Measurements from ENCODE around the gene PCBP3. TPM values are rescaled to one million over a fixed set of nuclear protein-coding genes. Genes with fewer than 3 reads are reported as not detected.

Gene PCBP3
- total RNA-seq, 6 experiments from 2014 or later = not detected

DNA sequence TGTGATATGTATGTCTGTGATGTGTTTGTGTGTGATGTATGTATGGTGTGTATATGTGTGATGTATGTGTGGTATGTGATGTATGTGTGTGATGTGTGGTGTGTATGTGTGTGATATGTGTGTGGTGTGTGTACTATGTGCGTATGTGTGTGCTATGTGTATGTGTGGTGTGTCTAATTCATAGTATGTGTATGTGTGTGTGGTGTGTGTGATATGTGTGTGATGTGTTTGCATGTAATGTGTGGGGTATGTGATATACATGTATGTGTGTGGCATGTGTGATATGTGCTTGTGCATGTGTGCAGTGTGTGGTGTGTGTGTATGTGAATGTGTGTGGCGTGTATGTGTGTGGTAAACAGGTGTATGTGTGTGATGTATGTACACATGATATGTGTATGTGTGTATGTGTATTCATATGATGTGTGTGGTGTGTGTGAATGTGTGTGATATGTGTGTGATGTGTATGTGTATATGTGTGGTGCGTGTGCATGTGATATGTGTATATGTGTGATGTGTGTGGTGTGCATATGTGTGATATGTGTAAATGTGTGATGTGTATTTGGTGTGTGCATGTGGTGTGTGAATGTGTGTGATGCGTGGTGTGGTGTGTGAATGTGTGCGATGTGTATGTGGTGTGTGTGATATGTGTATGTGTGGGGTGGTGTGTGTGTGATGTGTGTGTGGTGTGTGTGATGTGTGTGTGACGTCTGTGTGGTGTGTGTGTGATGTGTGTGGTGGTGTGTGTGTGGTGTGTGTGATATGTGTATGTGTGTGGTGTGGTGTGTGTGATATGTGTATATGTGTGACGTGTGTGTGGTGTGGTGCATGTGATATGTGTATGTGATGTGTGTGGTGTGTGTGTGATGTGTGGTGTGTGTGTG lies 8.0 kb upstream of the PCBP3 start:
- TF ChIP-seq, protein P1, sequence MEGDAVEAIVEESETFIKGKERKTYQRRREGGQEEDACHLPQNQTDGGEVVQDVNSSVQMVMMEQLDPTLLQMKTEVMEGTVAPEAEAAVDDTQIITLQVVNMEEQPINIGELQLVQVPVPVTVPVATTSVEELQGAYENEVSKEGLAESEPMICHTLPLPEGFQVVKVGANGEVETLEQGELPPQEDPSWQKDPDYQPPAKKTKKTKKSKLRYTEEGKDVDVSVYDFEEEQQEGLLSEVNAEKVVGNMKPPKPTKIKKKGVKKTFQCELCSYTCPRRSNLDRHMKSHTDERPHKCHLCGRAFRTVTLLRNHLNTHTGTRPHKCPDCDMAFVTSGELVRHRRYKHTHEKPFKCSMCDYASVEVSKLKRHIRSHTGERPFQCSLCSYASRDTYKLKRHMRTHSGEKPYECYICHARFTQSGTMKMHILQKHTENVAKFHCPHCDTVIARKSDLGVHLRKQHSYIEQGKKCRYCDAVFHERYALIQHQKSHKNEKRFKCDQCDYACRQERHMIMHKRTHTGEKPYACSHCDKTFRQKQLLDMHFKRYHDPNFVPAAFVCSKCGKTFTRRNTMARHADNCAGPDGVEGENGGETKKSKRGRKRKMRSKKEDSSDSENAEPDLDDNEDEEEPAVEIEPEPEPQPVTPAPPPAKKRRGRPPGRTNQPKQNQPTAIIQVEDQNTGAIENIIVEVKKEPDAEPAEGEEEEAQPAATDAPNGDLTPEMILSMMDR (IDR thresholded peaks at IDR 0.05) = no peak
- Mint-ChIP-seq H3K4me1 (ENCODE audit: low read depth) (no peaks in the 10 kb centered on the region), H3K36me3 (ENCODE audit: low read depth) (no peaks in the 10 kb centered on the region), H3K27ac (no peak overlapping the region), H3K4me3 (no peak overlapping the region), H3K9me3 (no peaks in the 10 kb centered on the region), H3K27me3 (ENCODE audit: insufficient read depth) (peaks cover 22% of the 10 kb centered on the region)
- no peak for DNase-seq

- no peak for DNase-seq
Observed at GRCh38 chr21:45636459-45636858, 7.1 kb upstream of the PCBP3 start.

DNA sequence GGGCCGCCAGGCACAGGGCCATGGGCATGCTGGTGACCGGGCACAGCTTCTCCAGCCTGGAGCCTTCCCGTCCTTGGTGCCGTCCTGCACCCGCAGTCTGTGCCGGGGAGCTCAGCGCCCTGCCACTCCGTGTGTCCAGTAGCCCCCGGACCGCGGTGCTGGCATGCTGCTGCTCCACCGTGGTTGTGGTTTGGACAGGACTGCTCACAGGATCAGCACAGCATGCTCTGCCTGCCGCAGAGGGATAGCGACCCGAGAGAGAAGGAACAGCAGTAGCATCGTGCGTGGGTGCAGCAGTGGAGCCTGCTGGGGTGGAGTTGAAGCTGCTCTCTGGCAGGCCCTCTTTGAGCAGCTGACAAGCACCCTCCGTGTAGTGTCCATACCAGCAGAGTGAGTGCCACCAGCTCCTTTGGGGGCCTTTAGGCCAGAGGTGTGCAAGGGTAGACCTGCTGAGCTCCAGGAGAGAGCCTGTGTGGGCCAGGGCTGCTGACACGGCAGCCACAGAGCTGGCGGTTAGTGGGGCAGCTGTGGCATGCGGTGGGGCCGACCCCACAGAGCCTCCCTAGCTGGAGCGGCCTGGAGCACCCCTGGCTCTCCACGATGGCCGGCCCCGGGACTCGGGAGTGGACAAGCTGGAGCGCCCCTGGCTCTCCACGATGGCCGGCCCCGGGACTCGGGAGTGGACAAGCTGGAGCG lies 6.4 kb upstream of the PCBP3 start:
- H3K4me3 Mint-ChIP-seq = no peak overlapping the region
- no peaks in the 10 kb centered on the region for H3K4me1 Mint-ChIP-seq (ENCODE audit: low read depth)
- TF ChIP-seq, protein P1 (IDR thresholded peaks at IDR 0.05) = no peak
- H3K36me3 Mint-ChIP-seq (ENCODE audit: low read depth) = no peaks in the 10 kb centered on the region
- peaks cover 26% of the 10 kb centered on the region for H3K27me3 Mint-ChIP-seq (ENCODE audit: insufficient read depth)
- H3K27ac Mint-ChIP-seq = no peak overlapping the region
- H3K9me3 Mint-ChIP-seq = no peaks in the 10 kb centered on the region
- no peak for DNase-seq

More at GRCh38 chr21:45636459-45636858, 7.1 kb upstream of the PCBP3 start:
- no peak overlapping the region for H3K27ac Mint-ChIP-seq
- H3K27me3 Mint-ChIP-seq (ENCODE audit: insufficient read depth) = peaks cover 26% of the 10 kb centered on the region
- TF ChIP-seq, protein P1 (IDR thresholded peaks at IDR 0.05) = no peak
- no peaks in the 10 kb centered on the region for H3K36me3 Mint-ChIP-seq (ENCODE audit: low read depth)
- H3K9me3 Mint-ChIP-seq = no peaks in the 10 kb centered on the region
- H3K4me3 Mint-ChIP-seq = no peak overlapping the region
- no peaks in the 10 kb centered on the region for H3K4me1 Mint-ChIP-seq (ENCODE audit: low read depth)

- H3K9me3 Mint-ChIP-seq = no peaks in the 10 kb centered on the region
- DNase-seq = no peak
- H3K27me3 Mint-ChIP-seq (ENCODE audit: insufficient read depth) = peaks cover 24% of the 10 kb centered on the region
- H3K27ac Mint-ChIP-seq = no peak overlapping the region
- H3K36me3 Mint-ChIP-seq (ENCODE audit: low read depth) = no peaks in the 10 kb centered on the region
- no peaks in the 10 kb centered on the region for H3K4me1 Mint-ChIP-seq (ENCODE audit: low read depth)
- TF ChIP-seq, protein P1 (IDR thresholded peaks at IDR 0.05) = no peak
- no peak overlapping the region for H3K4me3 Mint-ChIP-seq
Observed at GRCh38 chr21:45637883-45638282, 5.6 kb upstream of the PCBP3 start.

GRCh38 chr21:45638707-45639106 lies 4.8 kb upstream of the PCBP3 start:
- H3K4me1 Mint-ChIP-seq (ENCODE audit: low read depth) = no peaks in the 10 kb centered on the region

More at GRCh38 chr21:45638707-45639106, 4.8 kb upstream of the PCBP3 start:
- Mint-ChIP-seq H3K36me3 (ENCODE audit: low read depth) (no peaks in the 10 kb centered on the region), H3K27ac (no peak overlapping the region), H3K9me3 (no peaks in the 10 kb centered on the region), H3K4me3 (no peak overlapping the region), H3K27me3 (ENCODE audit: insufficient read depth) (peaks cover 24% of the 10 kb centered on the region)
- DNase-seq = no peak
- TF ChIP-seq, protein P1 (IDR thresholded peaks at IDR 0.05) = no peak

All from HFFc6 (cell line).